HG02763 (cell line): ENCODE measurements around the gene EVI5.
A peak's percentile ranks its signal among the peaks of the same experiment; 100 is the strongest.

Source experiments
- ATAC-seq: cut with Tn5 transposase; IDR thresholded peaks from one replicate; pipeline ENCODE4 v1.9.1; 2021; ENCODE audit warnings: mild to moderate bottlenecking, moderate library complexity; ENCODE audit not compliant: unreplicated experiment

Gene EVI5

DNA sequence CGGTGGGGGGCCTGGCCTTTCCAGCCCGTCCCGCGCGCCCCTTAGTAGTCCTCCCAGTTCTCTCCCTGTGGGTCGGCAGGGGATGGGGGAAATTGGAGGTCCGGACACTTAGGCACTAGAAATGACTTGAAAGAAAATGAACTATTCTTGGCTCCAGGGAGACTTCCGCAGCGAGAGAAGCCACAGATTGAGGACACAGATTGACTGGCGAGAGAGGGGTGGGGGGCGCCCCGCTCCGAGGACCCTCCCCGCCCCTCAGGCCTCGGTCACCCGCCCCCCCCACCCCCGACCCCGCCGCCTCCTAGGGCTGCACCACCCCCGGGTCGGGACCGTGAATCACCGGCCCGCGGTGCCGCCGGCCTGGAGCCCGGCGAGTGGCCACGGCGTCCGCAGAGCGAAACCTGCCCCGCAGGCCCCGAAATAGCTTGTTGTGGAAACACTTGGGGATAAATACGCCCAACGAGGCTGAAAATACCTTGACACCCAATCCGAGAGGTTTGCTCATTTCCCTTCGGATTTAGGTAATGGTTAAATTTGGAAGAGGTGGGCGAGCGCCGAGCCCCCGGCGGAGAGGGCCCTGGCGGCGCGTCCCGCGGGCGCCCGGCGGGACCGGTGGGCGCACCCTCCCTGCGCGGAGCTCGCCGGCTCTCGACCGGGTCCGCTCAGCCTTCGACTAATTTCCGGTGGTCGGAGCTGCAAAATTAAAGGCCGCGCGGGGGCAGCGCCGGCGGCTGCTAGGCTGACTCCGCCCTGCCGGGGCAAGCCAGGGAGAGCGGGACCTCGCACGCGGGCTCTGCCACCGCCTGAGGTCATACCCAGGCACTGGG, 298.4 kb downstream of the EVI5 start, which contains the start of gene GFI1:
Gene GFI1, minus strand, starts transcription at position 675 of the 827 bp plus-strand sequence. CDS start 3,438 bp downstream, outside the sequence.
- ATAC-seq, result peak; percentile 21

DNA sequence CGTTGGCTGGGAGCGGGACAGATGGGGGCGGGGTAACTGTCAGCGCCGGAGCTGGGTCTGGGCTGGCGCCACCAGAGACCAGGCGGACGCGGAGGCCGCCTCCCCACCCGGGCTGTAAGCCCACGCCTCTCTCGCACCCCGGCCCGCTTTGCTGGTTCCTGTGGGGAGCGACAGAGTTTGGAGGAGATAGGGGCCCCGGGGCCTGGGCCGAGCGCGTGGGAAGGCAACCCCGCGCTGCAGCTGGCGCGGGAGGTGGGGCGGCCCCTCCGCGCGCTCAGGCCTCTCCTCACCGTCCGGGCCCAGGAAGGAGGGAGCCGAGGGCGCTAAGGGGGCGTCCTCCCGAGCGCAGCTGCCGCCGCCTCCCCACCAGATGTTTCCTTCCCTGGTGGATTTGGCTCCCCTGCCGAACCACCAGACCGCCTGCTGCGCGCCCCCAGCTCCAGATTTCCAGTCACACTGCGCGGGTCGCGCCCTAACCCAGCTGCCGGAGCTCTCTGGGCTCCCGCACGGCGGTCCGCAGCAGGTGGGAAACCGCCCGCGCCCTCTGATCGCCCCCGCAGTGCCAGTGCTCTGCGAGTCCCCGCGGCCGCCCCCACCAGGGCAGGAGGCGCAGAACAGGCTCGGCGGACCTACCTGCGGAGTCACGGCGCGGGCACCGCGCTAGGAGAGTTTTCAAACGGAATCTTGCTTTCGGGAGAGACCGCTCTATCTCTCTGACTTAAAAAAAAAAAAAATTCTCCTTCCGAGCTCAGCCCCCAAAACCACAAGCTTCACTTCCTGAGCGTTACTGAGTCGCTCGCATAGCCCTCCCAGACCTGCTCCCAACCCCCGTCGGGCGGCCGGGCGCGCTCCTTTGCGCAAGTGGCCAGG, 299.3 kb downstream of the EVI5 start:
- peak; percentile 51 for ATAC-seq

DNA sequence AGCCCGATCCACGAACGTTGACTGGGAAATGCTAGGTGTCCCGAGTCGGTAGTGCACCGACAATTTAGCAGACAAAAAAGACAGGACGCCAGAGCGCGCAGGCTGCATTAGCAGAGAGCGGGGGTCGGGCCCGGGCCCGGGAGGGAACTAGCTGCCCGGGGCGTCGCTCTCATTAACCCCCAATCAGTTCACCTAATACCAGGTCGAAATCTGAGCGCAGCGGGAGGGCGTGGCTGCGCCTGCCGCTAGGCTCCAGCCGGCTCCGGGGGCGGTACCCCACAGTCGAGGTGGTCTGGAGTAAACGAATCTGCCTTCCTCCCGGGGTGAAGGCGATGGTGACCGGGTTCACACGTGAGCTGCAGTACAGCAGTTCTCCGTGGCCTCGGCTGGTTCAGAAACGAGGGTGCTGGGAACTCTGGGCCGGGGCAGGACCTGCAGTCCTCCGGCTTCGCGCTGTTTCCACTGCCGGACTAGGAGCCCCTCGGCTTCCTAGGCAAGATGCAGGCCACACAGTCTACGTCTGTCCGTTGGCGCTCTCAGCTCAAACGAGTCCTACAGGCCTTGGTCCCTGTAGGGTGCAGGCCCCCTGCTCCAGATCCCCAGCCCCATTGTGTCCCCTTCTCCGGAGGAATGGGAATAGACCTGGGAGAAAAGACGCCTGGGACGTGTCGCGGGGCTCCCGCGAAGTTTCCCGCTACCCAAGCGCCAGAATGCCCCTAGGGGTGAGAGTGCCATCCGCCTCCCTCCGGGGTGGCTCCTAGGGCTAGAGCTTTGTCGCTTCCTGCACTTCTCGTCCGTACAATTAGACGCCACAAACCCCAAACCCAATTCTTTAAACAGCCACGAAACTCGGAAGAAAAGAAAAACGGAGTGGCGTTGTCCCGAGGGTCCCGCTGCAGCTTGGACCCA, 300.2 kb downstream of the EVI5 start:
- ATAC-seq, result peak; percentile 3

DNA sequence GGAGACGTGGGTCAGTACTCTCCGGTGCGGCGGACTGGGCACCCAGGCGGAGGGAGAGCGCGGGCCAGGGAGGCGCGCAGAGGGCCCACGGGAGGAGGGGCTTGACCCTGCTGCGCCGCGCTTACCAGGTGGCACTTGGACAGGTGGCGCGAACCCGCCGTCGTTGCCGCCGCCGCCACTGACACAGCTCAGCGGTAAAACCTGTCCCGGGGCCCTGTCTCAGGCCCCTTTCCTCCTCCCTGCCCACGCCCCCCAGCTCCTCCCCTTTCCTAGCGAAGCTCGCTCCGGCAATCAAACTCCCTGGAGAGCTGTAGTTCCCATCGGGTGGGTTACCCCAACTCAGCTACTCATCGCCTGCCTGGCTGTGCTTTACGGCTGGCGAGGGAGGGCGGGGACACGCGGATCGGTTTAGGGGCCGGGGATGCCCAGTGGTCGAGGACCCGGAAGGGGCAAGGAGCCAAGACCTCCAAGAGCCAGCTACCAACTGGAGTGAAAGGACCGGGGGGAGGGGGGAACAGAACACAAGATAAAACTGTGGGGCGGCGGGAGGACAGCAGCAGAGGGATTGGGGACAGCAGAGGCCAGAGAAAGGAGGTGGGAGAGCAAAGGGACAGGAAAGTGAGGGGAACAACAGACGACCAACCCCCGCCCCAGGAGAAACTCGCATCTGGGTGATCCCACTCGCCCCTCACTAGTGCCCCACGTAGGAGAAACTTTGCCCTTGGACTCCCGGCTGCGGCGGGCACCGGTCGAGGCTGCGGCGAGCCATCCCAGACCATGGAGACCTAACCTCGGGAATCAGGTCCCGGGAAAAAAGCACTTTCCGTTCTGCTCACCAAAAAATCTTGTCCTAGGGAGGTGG, 301.1 kb downstream of the EVI5 start:
- ATAC-seq, result no peak

DNA sequence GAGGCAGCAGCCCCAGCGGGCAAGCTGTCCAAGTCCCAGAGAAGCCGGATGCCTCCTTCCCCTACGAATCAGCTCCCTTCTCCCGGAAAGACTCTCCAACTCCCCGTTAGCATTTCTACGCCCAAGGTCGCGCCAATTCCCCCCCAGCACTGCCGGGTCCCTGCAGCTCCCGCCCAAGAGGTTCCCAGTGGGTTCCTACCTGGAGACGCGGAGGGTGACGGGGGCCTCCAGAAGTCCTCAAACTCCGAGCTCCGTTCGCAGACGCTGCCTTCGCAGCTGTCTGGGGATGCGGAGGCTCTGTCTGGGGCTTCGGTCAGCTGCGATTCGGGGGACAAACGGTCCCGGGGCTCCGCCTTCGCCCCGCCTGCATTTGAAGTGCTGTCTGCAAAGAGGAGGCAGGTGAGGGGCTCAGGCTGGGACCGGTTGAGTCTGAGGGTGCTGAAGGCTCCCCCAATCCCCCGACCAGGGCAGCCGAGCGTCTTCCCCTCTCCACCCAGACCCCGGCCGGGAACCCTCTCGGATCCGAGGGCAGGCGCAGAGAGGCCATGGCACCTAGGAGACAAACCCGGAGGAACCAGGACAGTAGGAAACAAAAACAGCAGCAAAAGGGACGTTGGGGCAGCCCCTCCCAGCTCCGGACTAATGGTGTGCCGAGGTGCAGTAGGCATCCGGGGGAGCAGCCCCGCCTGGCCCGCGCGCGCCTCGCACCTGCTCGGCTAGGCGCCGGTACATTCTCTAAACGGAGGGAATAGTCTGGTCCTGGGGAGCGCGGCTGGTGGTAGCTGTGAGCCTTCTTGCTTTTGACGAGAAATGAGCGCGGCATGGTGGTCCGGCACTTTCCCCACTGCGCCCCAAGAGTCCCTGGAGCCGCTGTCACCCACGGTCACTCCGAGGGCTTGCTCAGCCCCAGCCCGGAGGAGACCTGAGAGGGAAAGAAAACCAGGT, 302.0 kb downstream of the EVI5 start:
- no peak for ATAC-seq

DNA sequence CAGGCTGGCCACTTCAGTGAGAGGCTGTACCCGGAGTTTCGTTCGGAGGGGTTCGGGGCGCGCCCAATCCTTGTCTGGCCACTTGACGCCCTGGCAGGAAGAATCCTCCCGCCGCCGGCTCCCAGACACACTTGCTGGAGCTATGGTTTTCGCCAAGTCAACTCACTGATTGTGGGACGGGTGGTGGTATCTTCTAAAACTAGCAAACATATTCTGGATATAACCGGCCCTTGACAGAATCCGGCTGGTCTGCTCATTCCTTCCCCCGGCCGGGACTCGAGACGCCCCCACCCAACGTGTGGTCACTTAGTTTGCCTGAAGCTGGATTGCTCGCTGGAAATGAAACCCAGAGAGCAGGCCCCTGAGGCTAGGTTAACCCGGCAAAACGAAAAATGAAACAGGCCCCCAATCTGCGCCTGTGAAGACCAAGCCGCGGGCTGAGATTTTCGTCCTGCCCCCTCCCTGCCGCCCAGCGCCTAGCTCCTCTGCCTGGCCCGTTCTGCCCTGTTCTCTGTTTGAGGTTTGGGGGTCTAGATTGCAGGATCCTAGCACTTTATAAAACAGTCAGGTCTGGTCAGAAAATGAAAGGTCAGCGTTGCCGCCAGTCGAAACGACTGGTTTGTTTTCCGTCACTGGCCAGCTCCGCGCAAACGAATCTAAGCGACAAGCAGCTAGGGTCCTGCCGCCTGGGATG, 302.8 kb downstream of the EVI5 start:
- no peak for ATAC-seq

DNA sequence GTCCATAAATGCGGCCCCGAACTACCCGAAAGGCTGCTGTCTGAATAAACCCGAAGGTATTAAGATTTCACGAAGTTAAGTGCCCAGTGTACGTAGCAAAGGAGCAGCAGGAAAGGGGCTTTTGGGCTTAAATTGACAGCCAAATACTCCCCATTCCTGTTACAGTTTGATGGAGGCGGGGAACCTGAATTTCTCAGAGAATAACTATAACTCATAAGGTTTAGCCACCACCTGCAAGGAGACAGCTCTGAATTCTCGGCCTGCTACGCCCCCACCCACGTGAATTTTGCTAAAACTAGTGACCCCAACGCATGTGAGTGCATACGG, 303.3 kb downstream of the EVI5 start:
- no peak for ATAC-seq

GRCh38 chr1:92480813-92481598, 303.9 kb downstream of the EVI5 start:
- no peak for ATAC-seq

GRCh38 chr1:92480200-92480812, 304.6 kb downstream of the EVI5 start:
- no peak for ATAC-seq

DNA sequence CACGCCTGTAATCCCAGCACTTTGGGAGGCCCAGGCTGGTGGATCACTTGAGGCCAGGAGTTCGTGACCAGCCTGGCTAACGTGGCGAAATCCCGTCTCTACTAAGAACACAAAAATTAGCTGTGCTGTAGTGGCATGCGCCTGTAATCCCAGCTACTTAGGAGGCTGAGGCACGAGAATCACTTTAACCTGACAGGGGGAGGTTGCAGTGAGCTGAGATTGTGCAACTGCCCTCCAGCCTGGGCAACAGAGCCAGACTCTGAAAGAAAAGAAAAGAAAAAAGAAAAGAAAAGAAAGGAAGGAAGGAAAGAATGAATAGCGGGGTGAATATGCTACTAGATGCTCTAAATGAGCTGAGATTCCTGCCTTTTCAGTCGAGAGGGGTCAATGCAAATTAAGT, 305.3 kb downstream of the EVI5 start:
- no peak for ATAC-seq

GRCh38 chr1:92478393-92478792, 306.5 kb downstream of the EVI5 start:
- no peak for ATAC-seq

DNA sequence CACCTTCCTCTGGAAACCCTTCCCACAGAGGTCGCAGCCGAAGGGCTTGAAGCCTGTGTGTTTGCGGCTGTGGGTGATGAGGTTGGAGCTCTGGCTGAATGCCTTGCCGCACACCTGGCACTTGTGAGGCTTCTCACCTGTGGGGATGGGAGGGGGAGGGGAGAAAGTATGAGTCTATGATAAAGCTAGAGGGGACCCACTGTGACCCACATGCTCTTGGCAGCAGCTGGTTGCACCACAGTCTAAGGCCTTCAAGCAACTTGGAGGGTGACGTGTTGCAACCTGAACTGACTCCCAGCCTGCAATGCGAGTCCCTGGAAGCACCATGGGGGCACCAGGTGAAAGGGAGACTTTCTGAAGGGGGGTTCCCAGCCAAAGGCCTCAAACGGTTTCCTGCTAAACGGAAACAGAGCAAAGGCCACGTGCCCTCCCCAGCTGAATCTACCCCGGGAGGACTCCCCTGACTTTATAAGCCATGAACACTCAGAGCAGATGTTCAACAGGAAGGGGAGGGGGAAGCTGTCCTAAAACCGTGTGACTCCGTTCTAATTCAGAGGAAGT, 308.8 kb downstream of the EVI5 start:
- no peak for ATAC-seq

- ATAC-seq, result no peak
These were observed 309.9 kb downstream of the EVI5 start for GRCh38 chr1:92475029-92475428.

DNA sequence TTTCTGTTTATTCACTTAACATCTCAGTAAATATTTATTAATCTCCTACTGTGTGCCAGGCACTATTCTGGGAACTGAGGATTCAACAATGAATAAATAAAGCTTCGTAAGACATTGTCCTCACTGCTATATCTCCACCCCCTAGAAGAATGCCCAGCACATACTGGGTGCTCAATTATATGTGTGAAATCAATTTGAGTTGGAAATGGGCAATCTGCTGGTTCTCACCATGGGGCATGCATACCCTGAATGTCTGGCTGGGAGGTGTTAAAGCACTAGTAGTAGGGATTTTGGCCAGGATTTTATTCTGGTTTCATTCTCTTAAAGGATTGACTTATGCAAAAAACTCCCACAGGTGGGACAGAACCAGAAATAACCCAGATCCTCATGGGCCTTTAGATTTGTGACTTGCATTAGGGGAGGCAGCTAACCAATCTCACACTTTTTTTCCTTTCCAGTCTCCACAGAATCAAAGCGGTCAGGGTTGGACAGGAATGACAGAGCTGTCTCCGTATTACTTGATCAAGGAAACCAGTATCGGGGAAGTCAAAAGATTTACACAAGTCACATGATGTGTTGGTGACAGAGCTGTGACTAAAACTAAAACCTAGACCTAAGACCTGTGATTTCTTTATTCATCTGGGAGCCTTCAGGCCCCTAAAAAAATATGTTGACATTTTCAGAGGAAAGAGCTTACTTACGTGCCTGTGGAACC, 311.0 kb downstream of the EVI5 start:
- peak; percentile 56 for ATAC-seq

- no peak for ATAC-seq
These were observed 314.7 kb downstream of the EVI5 start for GRCh38 chr1:92470216-92470615.

- no peak for ATAC-seq
These were observed 318.1 kb downstream of the EVI5 start for GRCh38 chr1:92466683-92467352.
